GM12878 (cell line): ENCODE results near the gene JOSD2.

Experiments
- CHD1 ChIP-seq: IDR thresholded peaks from 2 replicates; pipeline ENCODE4 v1.6.1; 2012; ENCODE audit warnings: low read depth, low read length, improper control_type of control experiment
- DPF2 ChIP-seq: fragments of 450-650 bp; IDR thresholded peaks from 2 replicates; pipeline ENCODE4 v1.6.1; 2017; ENCODE audit warnings: mild to moderate bottlenecking
- ETV6 ChIP-seq, 2 experiments: fragments of 450-650 bp in 1 of 2; IDR thresholded peaks in 1 of 2; conservative IDR thresholded peaks in 1 of 2; 2 replicates each; pipeline ENCODE4 v1.6.1; 2014; ENCODE audit warnings: antibody characterized with exemption in 1 of 2, borderline replicate concordance in 1 of 2, low read depth in 1 of 2, mild to moderate bottlenecking in 1 of 2, moderate library complexity in 1 of 2
- JUNB ChIP-seq: IDR thresholded peaks from 2 replicates; pipeline ENCODE4 v1.6.1; 2016; ENCODE audit warnings: antibody characterized with exemption, mild to moderate bottlenecking
- POLR2A ChIP-seq: IDR thresholded peaks from 2 replicates; pipeline ENCODE4 v1.6.1; 2011; ENCODE audit warnings: low read depth, mild to moderate bottlenecking, low read length
- SIN3A ChIP-seq: IDR thresholded peaks from 2 replicates; pipeline ENCODE4 v1.6.1; 2012; ENCODE audit warnings: low read depth, low read length, improper control_type of control experiment
- SMC3 ChIP-seq: IDR thresholded peaks from 2 replicates; pipeline ENCODE4 v1.6.1; 2011; ENCODE audit warnings: low read length, improper control_type of control experiment, borderline replicate concordance
- TAF1 ChIP-seq: IDR thresholded peaks from 2 replicates; pipeline ENCODE4 v1.6.1; 2011; ENCODE audit warnings: mild to moderate bottlenecking, low read depth, low read length, borderline replicate concordance
- TF ChIP-seq, protein P1 (sequence below), 3 experiments: IDR thresholded peaks in 2 of 3; conservative IDR thresholded peaks in 1 of 3; 2 replicates each; pipeline ENCODE4 v1.5.1; 2011; ENCODE audit warnings: low read depth in 3 of 3, low read length in 3 of 3, mild to moderate bottlenecking in 3 of 3, control low read depth in 2 of 3, moderate library complexity in 2 of 3, inconsistent platforms in 1 of 3, mixed read lengths in 1 of 3; ENCODE audit not compliant: control insufficient read depth in 2 of 3, insufficient read depth in 1 of 3; ENCODE audit errors: extremely low read depth in 1 of 3
- TF ChIP-seq, protein P2 (sequence below): fragments of 150-350 bp; IDR thresholded peaks from 2 replicates; pipeline ENCODE4 v1.6.1; 2016; ENCODE audit warnings: low read depth, low read length

DNA sequence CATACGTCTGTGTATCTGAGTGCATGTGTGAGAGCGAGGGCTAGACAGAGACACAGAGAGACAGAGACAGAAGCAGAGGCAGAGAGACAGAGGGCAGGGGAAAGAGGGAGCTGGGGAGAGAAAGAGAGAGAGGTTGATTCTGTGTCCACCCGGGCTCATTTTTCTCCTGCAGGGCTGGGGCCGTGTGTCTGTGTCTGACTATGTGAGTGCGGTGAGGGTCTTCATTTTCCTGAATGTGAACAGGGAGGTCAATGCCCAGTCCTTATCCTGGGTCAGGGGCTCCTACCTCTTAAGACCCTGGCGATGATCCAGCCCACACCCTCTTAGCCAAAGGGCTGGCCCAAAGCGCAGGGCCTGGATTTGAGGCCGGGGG lies 39.6 kb upstream of the JOSD2 start:
- TF ChIP-seq, protein P1, sequence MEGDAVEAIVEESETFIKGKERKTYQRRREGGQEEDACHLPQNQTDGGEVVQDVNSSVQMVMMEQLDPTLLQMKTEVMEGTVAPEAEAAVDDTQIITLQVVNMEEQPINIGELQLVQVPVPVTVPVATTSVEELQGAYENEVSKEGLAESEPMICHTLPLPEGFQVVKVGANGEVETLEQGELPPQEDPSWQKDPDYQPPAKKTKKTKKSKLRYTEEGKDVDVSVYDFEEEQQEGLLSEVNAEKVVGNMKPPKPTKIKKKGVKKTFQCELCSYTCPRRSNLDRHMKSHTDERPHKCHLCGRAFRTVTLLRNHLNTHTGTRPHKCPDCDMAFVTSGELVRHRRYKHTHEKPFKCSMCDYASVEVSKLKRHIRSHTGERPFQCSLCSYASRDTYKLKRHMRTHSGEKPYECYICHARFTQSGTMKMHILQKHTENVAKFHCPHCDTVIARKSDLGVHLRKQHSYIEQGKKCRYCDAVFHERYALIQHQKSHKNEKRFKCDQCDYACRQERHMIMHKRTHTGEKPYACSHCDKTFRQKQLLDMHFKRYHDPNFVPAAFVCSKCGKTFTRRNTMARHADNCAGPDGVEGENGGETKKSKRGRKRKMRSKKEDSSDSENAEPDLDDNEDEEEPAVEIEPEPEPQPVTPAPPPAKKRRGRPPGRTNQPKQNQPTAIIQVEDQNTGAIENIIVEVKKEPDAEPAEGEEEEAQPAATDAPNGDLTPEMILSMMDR (IDR thresholded peaks at IDR 0.05 in 2 of 3, conservative IDR thresholded peaks at IDR 0.05 in 1 of 3; ENCODE audit: control insufficient read depth in 2 of 3, extremely low read depth in 1 of 3, insufficient read depth in 1 of 3, low read depth in 3 of 3, low read length in 3 of 3): no peak
- TF ChIP-seq SMC3 (no peak), JUNB (no peak), CHD1 (no peak), DPF2 (no peak), ETV6 (conservative IDR thresholded peaks at IDR 0.05 in 1 of 2, IDR thresholded peaks at IDR 0.05 in 1 of 2; ENCODE audit: borderline replicate concordance in 1 of 2, low read depth in 1 of 2) (no peak), POLR2A (no peak), TAF1 (no peak), SIN3A (no peak)
- TF ChIP-seq, protein P2, sequence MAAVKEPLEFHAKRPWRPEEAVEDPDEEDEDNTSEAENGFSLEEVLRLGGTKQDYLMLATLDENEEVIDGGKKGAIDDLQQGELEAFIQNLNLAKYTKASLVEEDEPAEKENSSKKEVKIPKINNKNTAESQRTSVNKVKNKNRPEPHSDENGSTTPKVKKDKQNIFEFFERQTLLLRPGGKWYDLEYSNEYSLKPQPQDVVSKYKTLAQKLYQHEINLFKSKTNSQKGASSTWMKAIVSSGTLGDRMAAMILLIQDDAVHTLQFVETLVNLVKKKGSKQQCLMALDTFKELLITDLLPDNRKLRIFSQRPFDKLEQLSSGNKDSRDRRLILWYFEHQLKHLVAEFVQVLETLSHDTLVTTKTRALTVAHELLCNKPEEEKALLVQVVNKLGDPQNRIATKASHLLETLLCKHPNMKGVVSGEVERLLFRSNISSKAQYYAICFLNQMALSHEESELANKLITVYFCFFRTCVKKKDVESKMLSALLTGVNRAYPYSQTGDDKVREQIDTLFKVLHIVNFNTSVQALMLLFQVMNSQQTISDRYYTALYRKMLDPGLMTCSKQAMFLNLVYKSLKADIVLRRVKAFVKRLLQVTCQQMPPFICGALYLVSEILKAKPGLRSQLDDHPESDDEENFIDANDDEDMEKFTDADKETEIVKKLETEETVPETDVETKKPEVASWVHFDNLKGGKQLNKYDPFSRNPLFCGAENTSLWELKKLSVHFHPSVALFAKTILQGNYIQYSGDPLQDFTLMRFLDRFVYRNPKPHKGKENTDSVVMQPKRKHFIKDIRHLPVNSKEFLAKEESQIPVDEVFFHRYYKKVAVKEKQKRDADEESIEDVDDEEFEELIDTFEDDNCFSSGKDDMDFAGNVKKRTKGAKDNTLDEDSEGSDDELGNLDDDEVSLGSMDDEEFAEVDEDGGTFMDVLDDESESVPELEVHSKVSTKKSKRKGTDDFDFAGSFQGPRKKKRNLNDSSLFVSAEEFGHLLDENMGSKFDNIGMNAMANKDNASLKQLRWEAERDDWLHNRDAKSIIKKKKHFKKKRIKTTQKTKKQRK: no peak
